CD4-positive, alpha-beta T cell treated with Interleukin-21 for 1 hour (primary cell): ENCODE measurements around the gene ATE1.
A peak's percentile ranks its signal among the peaks of the same experiment; 100 is the strongest.
"Not testable (repeated sequence)": the region's sequence is repeated elsewhere in the genome, so short reads cannot be mapped to it uniquely, and the experiment has no call there.

Experiments
- DNase-seq: peaks from one replicate; pipeline ENCODE4 v3.0.0-alpha.2; 2020

ATE1 gene

GRCh38 chr10:121927841-121928527, at the start of gene ATE1:
Gene ATE1, minus strand, starts transcription at chr10:121928031. Its CDS starts 82 bp downstream, at chr10:121927949.
- peak; percentile 86 for DNase-seq

DNA sequence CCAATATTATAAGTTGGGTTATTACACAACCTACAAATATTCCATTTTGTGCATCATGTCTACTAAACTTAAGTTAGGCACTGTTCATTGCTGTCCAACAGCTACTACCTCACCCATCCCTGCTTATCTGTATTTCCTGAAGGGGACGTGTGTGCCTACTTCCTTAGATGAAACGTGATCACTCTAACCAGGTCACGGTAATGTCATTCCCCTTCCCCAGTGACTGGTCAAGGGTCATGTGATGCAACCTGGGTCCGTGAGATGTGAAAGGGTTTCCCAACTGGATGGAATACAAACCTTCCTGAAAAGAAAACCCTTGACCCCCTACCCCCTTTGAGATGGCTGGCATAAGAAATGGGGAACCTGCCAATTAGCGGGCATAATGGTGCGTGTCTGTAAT, 48.8 kb upstream of the ATE1 start:
- DNase-seq: no peak

- DNase-seq: no peak
These were observed 47.7 kb upstream of the ATE1 start for GRCh38 chr10:121975295-121976086.

GRCh38 chr10:121974535-121975294, 46.9 kb upstream of the ATE1 start, which contains the start of gene NSMCE4A:
Gene NSMCE4A, minus strand, starts transcription at chr10:121975217. Its CDS starts 52 bp downstream, at chr10:121975165.
- peak; percentile 75 for DNase-seq

- no peak for DNase-seq
These were observed 46.2 kb upstream of the ATE1 start for GRCh38 chr10:121974019-121974534.

DNA sequence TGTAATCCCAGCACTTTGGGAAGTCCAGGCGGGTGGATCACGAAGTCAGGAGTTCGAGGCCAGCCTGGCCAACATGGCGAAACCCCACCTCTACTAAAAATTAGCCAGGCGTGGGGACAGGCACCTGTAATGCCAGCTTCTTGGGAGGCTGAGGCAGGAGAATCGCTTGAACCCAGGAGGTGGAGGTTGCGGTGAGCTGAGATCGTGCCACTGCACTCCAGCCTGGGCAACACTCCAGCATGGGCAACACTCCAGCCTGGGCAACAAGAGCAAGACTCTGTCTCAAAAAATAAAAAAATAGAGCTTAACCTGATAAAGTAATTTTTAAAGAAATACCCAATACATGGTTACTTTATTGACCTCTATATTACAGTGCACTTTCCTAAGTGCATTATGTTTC, 41.3 kb upstream of the ATE1 start:
- DNase-seq: not testable (repeated sequence)

- DNase-seq: no peak
These were observed 38.2 kb upstream of the ATE1 start for GRCh38 chr10:121965996-121966395.

DNA sequence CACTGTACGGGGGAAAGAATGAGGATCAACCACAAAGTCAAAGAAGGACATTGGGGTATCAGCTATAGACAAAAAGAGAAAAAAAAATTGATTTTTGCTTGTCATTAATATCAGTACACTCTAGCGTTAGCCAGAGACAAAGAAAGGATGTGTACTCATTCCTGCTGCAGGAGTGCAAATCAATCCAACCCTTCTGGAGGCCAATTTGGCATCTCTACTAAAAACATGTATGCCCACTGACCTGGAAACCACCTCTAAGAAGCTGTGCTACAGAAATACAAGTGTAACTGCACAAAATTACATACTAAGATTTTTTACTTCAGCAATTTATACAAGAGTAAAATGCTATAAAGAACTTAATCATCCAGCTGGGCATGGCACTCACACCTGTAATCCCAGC, 33.6 kb upstream of the ATE1 start:
- no peak for DNase-seq

DNA sequence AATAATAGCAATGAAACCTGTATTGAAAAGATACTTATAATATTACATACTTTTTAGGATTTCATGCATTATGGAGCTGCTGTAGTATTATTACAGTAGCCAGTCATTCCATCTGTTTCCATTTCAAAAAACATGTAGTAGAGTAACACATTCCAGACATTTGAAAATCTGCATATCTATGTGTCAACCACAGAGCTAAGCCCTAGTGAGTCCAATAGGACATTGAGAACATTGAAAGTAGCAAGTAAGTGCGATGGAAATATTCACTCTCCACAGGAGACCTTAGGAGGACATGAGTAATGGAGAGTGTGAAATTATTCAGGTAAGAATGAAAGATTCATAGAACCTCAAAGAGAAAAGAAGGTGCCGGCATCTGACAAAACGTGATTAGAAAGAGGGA, 31.8 kb upstream of the ATE1 start:
- DNase-seq: no peak

- no peak for DNase-seq
These were observed 28.6 kb upstream of the ATE1 start for GRCh38 chr10:121956111-121957061.

GRCh38 chr10:121952226-121952625, 24.4 kb upstream of the ATE1 start:
- DNase-seq: no peak

GRCh38 chr10:121949451-121949850, 21.6 kb upstream of the ATE1 start:
- no peak for DNase-seq

DNA sequence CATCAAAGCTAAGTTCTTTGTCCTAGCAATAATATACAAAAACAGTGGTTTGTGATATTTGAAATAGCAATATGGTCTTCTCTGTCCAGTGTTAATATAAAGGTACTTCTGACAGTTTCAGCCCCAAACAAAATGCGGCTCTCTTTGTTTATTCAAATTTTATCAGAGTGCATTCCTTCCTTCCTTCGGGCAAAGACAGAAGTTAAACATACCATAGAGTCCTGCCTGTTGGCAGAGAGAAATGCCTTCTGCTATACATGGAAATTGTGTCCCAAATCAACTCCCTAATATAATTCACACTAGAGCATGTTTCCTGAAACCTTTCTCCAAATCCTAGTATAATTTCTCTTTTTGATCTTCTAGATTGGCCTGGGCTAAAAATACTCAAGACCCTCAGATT, 21.2 kb upstream of the ATE1 start:
- no peak for DNase-seq

DNA sequence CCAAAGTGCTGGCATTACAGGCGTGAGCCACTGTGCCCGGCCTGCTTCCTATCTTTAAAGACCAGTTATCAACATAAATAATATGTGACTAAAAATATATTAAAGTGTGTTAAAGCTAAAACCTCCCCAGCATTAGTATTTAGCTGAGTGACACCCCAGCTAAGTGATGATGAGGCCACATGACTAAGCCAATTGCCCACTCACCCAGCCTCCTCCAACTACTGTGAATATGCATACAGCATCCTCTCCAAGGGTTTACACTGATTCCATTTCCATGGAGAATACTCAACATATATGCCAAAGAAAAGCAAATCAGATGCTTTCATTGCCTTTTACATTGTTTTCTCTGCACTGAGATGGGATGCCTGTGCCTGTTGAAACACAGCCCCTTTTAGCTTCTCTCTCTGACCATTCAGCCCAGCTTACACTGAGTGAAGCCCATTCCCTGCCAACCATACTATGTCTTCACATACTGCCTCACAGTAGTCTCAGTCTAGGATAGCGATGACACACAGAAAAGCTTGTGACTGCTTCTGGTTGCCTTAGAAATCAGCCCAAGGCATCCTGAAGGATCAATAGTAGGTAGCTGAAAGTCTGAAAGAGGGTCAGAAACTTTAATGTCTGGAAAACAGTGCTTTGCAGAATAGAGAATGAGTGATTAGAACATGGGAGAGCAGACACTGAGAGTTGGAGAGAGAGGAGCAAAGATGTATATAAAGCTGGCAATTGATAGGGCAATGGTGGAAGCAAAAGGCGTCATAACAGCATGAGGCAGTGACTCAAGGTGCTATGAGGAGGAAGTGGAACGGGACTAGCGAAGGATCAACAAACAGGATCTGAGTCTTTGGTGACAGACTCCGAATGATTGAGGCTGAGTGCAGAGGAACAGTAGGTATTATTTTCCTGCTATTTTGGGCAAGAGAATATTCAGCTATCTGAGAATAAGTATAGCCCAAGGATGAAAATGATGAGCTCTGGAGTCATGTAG, 19.8 kb upstream of the ATE1 start:
- no peak for DNase-seq

DNA sequence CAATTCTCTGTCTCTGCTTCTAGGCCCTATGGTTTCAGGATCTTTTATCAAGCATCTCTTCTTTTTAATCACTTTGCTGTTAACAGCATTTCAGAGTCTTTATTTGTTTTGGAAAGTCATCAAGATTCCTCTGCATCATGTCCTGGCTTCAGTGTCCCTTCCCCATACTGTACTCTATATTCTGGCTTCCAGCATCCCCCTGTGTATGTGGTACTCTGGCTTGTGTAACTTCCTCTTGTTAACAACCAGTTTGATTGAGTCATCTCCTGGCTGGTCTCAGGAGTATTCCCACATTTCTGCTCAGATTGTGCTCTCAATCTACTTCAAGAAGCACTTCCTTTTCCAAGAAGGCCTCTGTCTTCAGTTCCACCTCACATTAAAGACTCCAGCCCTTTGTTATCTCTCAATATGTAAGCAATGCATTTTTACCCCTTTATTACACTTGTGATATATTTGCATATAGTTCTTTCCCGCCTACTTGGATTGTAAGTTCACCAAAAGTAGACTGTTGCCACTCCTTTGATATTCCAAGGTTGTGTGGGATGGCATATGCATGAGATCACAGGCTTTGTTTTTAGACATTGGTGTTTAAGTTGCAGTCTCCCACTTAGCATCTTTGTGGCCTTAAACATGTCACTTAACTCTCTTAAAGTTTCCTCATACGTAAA, 15.1 kb upstream of the ATE1 start:
- DNase-seq: no peak

DNA sequence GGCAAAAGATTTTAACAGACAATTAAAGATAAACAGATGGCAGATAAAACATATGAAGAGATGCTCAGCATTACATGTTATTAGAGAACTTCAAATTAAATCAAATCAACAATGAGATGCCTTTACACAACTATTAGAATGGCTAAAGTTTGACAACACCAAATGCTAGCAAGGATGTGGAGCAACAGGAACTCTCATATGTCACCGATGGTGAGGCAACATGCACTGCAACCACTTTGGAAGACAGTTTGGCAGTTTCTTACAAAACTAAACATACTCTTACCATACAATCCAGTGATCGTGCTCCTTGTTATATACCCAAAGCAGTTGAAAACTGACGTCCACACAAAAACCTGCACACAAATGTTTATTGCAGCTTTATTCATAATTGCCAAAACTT, 13.7 kb upstream of the ATE1 start:
- DNase-seq: no peak

GRCh38 chr10:121936295-121936694, 8.5 kb upstream of the ATE1 start:
- DNase-seq: no peak

DNA sequence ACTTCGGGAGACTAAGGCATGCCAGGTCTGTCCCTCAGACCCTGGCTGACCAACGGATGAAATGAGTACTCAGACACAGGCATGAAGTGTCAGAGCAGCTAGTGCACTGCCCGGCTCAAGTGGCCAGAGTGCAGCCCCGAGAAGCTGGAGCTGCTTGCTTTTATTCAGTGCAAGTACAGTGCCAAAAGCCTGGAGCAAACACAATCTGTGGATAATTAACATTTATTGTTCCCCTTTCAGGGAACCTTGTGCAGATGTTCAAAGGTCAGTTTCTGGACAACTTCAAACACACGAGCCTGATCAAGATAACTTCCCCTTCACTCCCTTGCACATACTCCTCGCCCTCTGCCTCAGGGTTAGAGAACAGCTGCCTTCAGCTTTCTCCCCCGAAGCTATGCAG, 7.9 kb upstream of the ATE1 start:
- DNase-seq: no peak

- DNase-seq: not testable (repeated sequence)
These were observed 2.6 kb upstream of the ATE1 start for GRCh38 chr10:121930268-121931085.
